ENCODE data around the gene TIAM1.

- TF ChIP-seq CTCF (IDR thresholded peaks at IDR 0.05) (no peak), POLR2AphosphoS5 (IDR thresholded peaks at IDR 0.05; ENCODE audit: low read depth, low read length) (no peak)
These were observed 95.5 kb downstream of the TIAM1 start for GRCh38 chr21:31248598-31248997.
